ENCODE results near the gene RNF166. TPM values are rescaled to one million over a fixed set of nuclear protein-coding genes. Genes with fewer than 3 reads are reported as not detected.

RNF166 gene
- total RNA-seq, 1 experiment from 2014 or later: 46.2 TPM

GRCh38 chr16:88665148-88665547 lies 41.1 kb downstream of the RNF166 start (continued):
- no peak for TF ChIP-seq PRDM15 (CRISPR knock-in tag; IDR thresholded peaks at IDR 0.05)
- no peak for TF ChIP-seq HMGA2 (CRISPR knock-in tag; IDR thresholded peaks at IDR 0.05)
- no peak for TF ChIP-seq ATF2 (CRISPR knock-in tag; IDR thresholded peaks at IDR 0.05; ENCODE audit: borderline replicate concordance, low read depth)
- no peak for TF ChIP-seq GABPB1 (CRISPR knock-in tag; IDR thresholded peaks at IDR 0.05)
- no peak for TF ChIP-seq ZNF263 (CRISPR knock-in tag; IDR thresholded peaks at IDR 0.05; ENCODE audit: low read depth)
- no peak for TF ChIP-seq ATF6 (CRISPR knock-in tag; IDR thresholded peaks at IDR 0.05)

- DNase-seq (ENCODE audit: low spot score) (peak; percentile 98), ATAC-seq (peak; percentile 97)
- H3K4me1 Mint-ChIP-seq: peaks cover 19% of the 10 kb centered on the region
- peak within 1 kb of the TSS; percentile 93 for H3K27ac Mint-ChIP-seq
- ChIA-PET POLR2A (interaction anchor here (0.8 to 1.3 kb wide), 3 partner anchors 8 to 42 kb away, joined by 3 to 4 read pairs (median 3); no protein-coding TSS in a partner anchor), CTCF (interaction anchor here (0.5 to 2.6 kb wide), 9 partner anchors 9 to 121 kb away, joined by 3 to 25 read pairs (median 4); no protein-coding TSS in a partner anchor)
- no peaks in the 10 kb centered on the region for H3K9me3 Mint-ChIP-seq
- peaks cover 8% of the 10 kb centered on the region for H3K36me3 Mint-ChIP-seq
- H3K27me3 Mint-ChIP-seq (ENCODE audit: low read depth): no peaks in the 10 kb centered on the region; the same call in 1 of the 2 replicates
- H3K4me3 Mint-ChIP-seq: peak within 1 kb of the TSS; percentile 83
- no peak for TF ChIP-seq CTCF (IDR thresholded peaks at IDR 0.05)
- TF ChIP-seq SMAD4 (CRISPR knock-in tag; IDR thresholded peaks at IDR 0.05): no peak
- no peak for TF ChIP-seq AFF4 (CRISPR knock-in tag; IDR thresholded peaks at IDR 0.05; ENCODE audit: borderline replicate concordance)
- no peak for TF ChIP-seq ATF1 (CRISPR knock-in tag; IDR thresholded peaks at IDR 0.05)
- peak; percentile 100 for TF ChIP-seq SP1 (CRISPR knock-in tag; conservative IDR thresholded peaks at IDR 0.05)
- TF ChIP-seq ZNF423 (CRISPR knock-in tag; IDR thresholded peaks at IDR 0.05): no peak
- TF ChIP-seq JUN (CRISPR knock-in tag; IDR thresholded peaks at IDR 0.05): no peak
- TF ChIP-seq NFE2L1 (CRISPR knock-in tag; IDR thresholded peaks at IDR 0.05): no peak; the same call in 1 of the 2 replicates
- no peak; the same call in 1 of the 2 replicates for TF ChIP-seq ARID4B (CRISPR knock-in tag; IDR thresholded peaks at IDR 0.05; ENCODE audit: borderline replicate concordance)
Measured at GRCh38 chr16:88662843-88663606, 43.2 kb downstream of the RNF166 start, which contains the start of gene MVD. TSS of gene MVD (minus strand) at chr16:88663091. CDS start at chr16:88663080, 11 bp downstream.

Data from WTC11 (cell line).